ENCODE data around the gene TIGD1. TPM values are rescaled to one million over a fixed set of nuclear protein-coding genes. Genes with fewer than 3 reads are reported as not detected.

Gene TIGD1
- total and polyA plus RNA-seq, 2 of the 13 experiments (the other 11 are each of a cell fraction or from before 2014, with no cell fraction given) = 3.5 to 9.5 TPM

GRCh38 chr2:232550354-232551249 lies at the start of gene TIGD1, which contains the start of gene EIF4E2 (continued):
- peak; percentile 90; the same call in 1 of the 2 replicates for TF ChIP-seq ZNF280D (CRISPR knock-in tag; IDR thresholded peaks at IDR 0.05)
- peak; percentile 100 for TF ChIP-seq ZNF790 (CRISPR knock-in tag; IDR thresholded peaks at IDR 0.05; ENCODE audit: borderline replicate concordance)
- TF ChIP-seq EZH2 (conservative IDR thresholded peaks at IDR 0.05; ENCODE audit: low read depth, low read length) = no peak
- TF ChIP-seq SETDB1 (CRISPR knock-in tag; IDR thresholded peaks at IDR 0.05; ENCODE audit: borderline replicate concordance) = peak; percentile 96
- TF ChIP-seq ZNF354B (CRISPR knock-in tag; IDR thresholded peaks at IDR 0.05) = peak; percentile 82
- TF ChIP-seq UBTF (CRISPR knock-in tag; IDR thresholded peaks at IDR 0.05) = peak; percentile 100
- peak; percentile 99; the same call in 1 of the 2 replicates for TF ChIP-seq LBX2 (CRISPR knock-in tag; IDR thresholded peaks at IDR 0.05; ENCODE audit: borderline replicate concordance)
- peak; percentile 99 for TF ChIP-seq ZNF431 (CRISPR knock-in tag; IDR thresholded peaks at IDR 0.05; ENCODE audit: borderline replicate concordance, low read depth)
- TF ChIP-seq ZNF597 (CRISPR knock-in tag; IDR thresholded peaks at IDR 0.05) = peak; percentile 49; the same call in 1 of the 2 replicates
- 0 out of 2 replicates have a peak, but pooled peaks have one; percentile 68 for TF ChIP-seq POLR2AphosphoS2 (IDR thresholded peaks at IDR 0.05; ENCODE audit: low read depth, low read length)
- TF ChIP-seq CSRNP1 (CRISPR knock-in tag; IDR thresholded peaks at IDR 0.05) = peak; percentile 100
- TF ChIP-seq NCOA5 (CRISPR knock-in tag; IDR thresholded peaks at IDR 0.05) = peak; percentile 84; the same call in 1 of the 2 replicates
